HUDEP-2 (cell line): ENCODE measurements around the gene GRK1.

Experiments used
- DNase-seq, 76 experiments: peaks; one replicate each; lab custom pipeline; 2025; ENCODE audit not compliant: unreplicated experiment in 76 of 76; lab: John Stamatoyannopoulos, UW

The GRK1 gene

GRCh38 chr13:113649212-113649611, 17.8 kb upstream of the GRK1 start:
- no peak for DNase-seq

DNA sequence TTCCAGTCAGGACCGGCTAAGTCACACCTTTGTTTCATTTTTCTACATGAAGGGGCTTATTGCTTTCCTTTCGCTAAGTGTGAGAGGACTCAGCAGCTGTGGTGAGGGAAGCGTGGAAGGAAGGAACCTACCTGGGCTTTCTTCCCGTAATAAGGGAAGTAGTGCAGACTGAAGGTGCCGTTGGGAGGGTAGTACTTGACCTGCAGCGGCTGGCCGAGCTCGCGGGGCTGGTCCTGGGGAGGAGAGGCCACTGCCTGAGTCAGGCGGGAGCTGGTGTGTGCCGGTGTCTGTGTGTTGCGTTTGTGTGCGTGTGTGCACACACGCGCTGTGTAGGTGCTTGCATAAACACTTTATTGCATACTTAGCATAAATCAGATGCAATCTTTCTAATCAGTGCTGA, 16.7 kb upstream of the GRK1 start:
- DNase-seq: no peak

- DNase-seq: no peak
Measured at GRCh38 chr13:113650731-113651148, 16.3 kb upstream of the GRK1 start.

- no peak for DNase-seq
Measured at GRCh38 chr13:113651511-113652403, 15.3 kb upstream of the GRK1 start.

DNA sequence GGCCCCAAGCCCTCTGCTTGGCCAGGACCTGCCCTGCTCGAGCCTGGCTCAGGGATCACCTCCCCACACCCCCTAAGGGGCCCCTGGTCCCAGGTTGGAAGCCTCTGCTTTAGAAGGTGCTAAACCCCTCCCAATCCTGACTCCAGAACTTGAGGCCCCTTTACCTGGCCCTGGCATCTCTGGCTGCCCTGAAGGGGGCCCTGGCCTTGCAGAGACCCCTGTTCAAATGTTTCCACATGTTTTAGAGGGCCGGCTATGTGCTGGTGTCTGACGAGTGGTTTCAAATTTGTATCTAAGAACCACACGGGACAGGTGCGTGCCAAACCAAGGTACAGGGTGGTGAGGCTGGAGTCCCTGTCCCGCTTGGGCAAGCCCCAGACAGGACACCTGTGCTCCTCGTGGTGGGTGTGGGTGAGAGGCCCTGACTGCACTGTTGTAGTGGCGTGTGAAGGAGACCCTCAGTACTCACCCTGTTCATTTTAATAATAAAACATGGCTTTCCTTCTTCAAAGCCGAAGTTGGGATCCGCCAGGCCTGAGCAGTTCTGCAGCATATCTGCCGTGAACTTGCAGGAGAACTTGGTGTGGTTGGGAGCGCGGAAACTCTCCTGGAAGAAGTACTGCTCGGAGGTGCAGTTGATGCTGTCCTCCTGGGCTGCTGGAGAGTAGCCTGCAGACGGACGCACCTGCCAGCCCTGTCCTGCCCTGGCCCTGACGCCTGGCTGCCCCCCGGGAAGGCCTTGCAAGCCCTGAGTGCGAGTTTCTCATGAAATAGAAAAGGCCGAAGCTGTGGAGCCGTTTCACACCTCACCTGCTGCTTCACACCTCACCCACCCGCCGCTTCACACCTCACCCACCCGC, 14.4 kb upstream of the GRK1 start:
- no peak for DNase-seq

DNA sequence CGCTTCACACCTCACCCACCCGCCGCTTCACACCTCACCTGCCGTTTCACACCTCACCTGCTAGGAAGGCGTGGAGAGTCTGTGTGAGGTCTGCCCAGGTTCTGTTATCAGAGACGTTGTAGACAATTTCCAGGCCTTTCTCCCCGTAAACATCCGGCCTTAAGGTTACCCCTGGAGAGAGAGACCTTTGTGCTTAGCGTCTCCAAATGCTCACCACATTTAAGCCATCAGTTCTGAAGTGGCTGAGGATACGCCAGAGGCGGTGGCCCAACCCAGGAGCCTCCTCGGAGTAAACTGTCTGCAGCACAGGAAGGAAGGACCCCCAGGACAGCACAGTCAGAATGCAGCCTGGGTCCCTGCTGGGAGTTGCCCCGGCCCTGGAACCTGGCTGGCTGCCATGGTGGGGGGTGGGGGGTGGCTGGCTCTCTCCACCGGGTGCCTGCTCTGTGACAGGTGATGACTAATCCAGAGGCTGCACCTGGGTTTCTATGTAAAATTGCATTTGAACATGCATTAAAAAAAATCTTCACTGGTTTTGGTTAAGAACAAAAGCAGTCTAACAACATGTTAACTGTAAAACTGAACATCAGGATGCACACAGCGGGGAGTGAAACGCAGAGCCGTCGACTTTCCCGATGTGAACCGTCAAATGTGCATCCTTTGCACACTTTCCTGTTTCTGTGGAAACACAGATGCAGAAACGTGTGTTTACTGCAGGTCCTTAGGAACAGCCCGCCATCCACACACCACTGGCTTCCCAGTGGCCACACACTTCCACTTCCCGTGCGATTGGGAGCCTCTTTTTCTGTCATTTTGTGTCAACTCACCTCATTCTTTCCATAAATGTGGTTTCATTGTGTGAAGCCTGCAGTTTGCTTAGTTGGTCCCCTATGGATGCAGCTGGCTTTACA, 13.5 kb upstream of the GRK1 start:
- no peak for DNase-seq

GRCh38 chr13:113654175-113654560, 12.9 kb upstream of the GRK1 start:
- no peak for DNase-seq

DNA sequence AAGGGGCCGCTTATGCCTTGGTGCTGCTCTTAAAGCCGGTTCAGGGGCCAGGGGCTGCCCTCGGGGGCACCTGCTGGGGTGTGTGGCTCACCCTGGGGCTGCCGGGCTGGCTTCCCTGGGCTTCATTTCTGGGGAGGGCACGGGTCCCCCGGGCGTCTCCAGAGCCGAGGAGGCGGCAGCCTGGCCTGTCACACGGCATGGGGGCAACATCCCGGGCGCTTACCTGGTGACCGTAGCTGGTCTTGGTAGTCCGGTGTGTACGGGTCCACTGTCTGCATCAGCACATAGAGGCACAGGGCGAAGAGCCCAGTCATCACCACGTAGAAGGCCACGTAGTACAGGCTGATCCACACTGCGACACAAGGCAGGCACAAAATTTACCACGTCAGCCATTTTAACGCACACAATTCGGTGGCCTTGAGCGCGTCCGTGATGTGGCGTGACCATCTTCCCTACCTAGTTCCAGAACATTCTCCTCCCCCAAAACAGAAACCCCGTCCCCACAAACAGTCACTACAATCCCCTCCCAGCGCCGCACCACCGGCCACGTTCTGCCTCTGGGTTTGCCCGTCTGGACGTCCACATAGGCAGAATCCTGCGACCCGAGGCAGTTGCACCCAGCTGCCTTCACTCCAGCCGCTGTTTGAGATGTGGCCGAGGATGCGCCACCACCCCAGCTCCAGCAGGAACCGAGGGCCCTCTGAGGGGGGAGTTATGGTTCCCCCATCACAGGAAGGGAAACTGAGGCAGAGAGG, 12.3 kb upstream of the GRK1 start:
- no peak for DNase-seq

DNA sequence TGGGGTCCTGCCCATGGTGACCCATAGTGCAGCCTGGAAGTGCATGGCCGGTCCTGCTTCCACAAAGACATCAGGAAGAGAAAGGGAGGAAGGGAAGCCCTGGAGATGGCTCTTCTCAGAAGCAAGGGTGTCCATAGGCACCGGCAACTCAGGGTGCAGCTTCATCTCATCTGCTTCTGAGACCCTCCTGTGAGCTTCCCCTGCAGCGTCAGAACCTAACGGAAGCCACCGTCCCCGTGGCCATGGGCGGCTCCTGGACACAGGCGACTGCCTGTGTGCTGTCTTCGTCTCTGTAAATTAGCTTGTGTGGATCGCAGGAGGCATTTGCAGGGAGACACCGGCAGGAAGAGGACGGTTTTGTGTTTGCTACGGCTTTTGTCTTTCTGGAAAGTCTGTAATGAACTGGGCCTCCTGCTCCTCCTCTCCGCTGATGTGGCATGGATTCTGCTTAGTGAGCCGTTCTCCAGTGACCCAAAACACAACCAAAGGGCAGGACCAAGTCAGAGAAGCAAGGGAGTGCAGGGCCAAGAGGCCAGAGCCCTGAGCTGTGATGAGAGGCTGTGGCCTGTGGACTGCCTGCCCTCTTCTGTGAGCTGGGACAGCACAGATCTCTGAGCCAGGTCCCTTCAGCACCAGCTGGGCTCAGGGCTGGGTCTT, 11.5 kb upstream of the GRK1 start:
- no peak for DNase-seq

DNA sequence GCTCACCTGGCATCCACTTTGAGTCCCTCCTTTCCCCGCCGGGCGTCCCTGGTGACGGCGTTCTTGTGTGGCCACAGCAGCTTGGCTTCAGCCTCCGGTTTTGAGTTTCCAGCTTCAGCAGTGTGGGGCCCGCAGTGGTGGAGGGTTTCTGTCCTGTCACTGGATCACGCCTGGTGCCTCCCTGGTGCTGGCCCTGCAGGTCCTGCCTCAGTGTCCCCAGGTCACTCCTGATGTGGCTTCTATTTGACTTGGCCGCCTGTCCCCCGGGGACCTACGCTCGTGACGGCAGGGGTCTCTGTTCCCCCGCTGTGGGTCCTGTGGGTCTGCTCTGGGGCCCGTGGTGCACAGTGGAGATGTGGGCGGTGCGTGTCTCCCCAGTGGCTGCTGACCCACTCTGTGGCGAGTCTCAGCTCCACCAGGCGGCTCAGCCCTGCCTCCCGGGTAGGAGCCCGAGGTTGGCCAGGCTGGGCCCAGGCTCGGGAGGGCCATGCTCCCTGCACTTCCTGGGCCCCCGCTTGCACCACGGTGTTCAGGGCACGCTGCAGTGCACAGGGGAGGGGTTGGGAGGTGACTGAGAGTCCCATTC, 10.9 kb upstream of the GRK1 start:
- no peak for DNase-seq

DNA sequence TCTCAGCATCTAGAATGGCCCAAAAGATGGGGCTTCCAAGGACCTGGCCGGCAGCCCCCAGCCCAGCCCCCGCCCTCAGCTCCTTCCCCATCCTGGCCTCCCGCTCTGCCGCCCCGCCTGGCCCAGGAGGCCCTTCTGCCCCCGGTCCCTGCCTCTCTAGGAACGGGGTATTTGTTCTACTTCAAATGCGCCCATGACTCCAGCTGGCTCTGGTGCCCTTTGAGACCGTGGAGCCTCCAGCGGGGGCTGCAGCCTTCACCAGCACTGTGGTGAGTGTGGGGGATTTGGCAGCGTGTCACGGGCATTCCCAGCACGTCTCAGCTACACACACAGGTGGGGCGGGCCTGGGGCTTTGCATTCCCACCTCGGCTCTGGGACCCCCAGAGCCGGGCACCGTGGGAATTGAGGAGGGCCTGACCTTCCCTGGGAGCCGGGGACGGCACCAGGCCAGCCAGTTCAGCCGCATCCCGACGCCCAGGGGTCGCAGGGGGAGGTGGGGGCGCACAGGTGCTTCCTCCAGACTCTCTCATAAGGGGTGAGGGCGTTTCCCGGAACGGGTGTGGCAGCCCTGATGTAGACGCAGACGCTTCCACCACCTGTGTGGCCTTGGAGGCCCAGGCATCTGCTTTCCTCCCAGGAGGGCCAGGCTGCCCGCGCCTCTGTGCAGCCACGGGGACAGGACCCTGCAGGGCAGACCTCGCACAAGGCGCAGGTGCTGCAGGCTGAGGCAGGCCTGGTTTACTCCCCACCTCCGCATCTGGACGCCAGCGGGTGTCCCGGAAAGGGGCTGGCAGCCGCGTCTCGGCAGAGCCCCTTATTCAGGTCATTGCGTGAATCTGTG, 10.0 kb upstream of the GRK1 start:
- no peak for DNase-seq

DNA sequence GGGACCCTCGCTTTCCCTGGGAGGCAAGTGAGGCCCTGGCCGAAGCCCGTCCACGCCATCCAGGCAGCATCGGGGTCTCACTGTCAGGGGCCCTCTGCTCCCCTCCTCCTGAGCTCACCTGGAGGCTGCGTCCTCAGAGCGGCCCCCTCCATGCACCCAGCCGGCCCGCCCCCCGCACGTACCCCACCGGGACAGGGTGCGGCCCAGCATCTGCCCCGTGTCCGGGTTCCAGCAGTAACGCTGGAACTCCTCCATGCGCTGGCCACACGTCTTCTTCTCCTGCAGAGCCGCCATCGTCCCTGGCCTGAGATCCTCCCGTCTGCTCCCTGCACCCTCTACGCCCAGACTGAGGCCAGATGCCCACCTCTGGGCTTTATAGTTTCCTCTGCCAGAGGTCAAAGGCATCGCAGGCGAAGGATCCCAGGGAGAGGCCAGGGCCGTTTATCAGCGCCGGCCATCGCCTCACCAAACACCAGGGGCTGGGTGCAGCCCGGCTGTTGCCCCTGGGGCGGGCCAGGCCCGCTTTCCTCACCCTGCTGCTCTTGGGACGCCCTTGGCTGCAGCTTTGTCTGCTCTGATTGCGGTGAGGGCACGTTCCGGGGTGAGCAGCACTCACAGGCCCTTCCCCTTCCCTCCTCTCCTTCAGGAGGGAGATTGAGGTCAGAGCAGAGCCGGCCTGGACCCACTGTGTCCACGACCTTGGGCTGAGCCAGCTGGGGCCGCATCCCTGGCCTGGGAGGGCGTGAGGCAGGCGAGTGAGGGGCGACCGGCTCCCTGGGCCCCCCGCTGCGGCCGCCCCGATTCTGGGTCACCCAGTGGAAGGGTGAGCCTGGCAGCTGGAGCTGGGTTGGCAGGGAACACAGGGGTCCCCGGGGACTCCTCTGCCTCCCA, 8.9 kb upstream of the GRK1 start, which contains the start of gene ATP4B:
Gene ATP4B (minus strand): TSS at position 348 of the 891 bp plus-strand sequence. CDS start 54 bp downstream, at position 294.
- no peak for DNase-seq

DNA sequence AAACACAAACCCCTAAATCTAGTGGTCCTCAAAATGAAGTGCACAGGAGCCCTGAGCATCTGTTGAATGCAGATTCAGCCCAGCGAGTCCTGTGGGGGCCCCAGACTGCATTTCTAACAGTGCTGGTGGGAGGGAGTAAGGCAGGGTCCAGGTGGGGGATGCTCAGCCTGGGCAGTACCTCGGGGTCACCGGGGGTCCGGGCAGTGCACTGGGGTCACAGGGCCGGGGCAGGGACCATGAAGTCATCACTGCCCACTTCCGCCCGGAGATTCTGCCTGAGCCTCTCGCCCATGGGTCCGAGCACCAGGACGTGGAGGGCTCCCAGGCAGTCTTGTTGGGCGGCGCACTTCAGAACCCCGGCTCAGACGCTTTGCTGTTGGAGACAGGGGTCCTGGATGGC, 8.2 kb upstream of the GRK1 start:
- DNase-seq: no peak

DNA sequence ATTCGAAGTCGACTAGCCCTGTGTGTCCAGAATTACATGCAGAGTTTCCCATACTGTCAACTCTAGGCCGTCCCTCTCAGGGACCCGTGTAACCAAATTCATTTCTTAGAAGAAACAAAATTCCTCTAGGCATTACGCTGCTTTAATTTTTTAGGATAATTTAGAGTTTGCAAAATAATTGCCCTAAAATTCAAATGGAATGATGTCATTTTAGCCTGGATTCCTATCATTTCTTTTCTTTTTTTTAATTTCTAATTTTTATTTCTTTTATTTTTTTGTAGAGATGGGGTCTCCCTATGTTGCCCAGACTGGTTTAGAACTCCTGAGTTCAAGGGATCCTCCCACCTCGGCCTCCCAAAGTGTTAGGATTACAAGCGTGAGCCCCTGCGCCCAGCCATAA, 7.7 kb upstream of the GRK1 start:
- no peak for DNase-seq

- DNase-seq: no peak
Measured at GRCh38 chr13:113660066-113660465, 7.0 kb upstream of the GRK1 start.

DNA sequence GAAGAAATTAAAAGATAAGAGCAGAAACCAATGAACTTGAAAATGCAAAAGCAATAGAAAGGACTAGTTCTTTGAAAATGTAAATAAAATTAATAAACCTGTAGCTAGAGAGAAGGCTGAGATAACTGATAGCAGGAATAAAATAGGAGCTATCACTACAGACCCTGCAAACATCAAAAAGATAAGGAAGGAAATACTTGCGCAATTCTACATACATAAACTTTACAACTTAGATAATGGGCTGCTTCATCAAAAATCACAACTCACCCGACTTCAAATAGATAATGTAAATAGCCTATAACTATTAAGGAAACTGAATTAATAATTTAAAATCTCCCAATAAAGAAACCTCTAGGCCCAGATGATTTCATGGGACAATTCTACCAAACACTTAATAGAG, 5.5 kb upstream of the GRK1 start:
- no peak for DNase-seq

DNA sequence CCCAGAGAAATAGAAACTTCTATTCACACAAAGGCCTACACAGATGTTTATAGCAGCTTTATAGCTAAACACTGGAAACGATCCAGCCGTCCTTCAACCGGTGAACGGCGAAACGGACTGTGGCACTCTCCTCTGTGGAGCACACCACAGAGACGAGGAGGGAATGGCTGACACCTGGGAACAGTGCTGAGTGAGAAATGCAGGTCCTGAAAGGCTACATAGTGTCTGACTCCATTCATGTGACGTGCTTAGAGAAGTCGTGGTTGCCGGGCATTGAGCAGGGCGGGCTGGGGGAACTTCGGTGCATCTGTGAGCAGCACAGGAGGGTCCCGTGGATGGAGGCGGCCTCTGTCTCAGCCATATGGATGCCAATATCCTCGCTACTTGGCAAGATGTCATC, 3.1 kb upstream of the GRK1 start:
- DNase-seq: no peak
